MM.1S (cell line): Measurements from ENCODE around the gene PA2G4.

Experiments
- EZH2phosphoT487 ChIP-seq: fragments of 300-600 bp; sonication (generic); IDR thresholded peaks from 2 replicates; pipeline ENCODE4 v1.6.1; 2018; ENCODE audit warnings: antibody characterized with exemption, low read length
- TF ChIP-seq, protein P1 (sequence below): fragments of 300-600 bp; sonication (generic); IDR thresholded peaks from 2 replicates; pipeline ENCODE4 v1.5.1; 2016; ENCODE audit warnings: antibody characterized with exemption, low read length, mixed read lengths

GRCh38 chr12:56061982-56062381, 42.4 kb upstream of the PA2G4 start:
- no peak for TF ChIP-seq EZH2phosphoT487
- TF ChIP-seq, protein P1, sequence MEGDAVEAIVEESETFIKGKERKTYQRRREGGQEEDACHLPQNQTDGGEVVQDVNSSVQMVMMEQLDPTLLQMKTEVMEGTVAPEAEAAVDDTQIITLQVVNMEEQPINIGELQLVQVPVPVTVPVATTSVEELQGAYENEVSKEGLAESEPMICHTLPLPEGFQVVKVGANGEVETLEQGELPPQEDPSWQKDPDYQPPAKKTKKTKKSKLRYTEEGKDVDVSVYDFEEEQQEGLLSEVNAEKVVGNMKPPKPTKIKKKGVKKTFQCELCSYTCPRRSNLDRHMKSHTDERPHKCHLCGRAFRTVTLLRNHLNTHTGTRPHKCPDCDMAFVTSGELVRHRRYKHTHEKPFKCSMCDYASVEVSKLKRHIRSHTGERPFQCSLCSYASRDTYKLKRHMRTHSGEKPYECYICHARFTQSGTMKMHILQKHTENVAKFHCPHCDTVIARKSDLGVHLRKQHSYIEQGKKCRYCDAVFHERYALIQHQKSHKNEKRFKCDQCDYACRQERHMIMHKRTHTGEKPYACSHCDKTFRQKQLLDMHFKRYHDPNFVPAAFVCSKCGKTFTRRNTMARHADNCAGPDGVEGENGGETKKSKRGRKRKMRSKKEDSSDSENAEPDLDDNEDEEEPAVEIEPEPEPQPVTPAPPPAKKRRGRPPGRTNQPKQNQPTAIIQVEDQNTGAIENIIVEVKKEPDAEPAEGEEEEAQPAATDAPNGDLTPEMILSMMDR: no peak
